Measurements from ENCODE around the gene DENND2A. TPM values are rescaled to one million over a fixed set of nuclear protein-coding genes. Genes with fewer than 3 reads are reported as not detected.
"Not testable (repeated sequence)": the region's sequence is repeated elsewhere in the genome, so short reads cannot be mapped to it uniquely, and the experiment has no call there.

The DENND2A gene
- total RNA-seq, 3 donors from 2014 or later = 6.9 to 13.1 (median 7.6) TPM

DNA sequence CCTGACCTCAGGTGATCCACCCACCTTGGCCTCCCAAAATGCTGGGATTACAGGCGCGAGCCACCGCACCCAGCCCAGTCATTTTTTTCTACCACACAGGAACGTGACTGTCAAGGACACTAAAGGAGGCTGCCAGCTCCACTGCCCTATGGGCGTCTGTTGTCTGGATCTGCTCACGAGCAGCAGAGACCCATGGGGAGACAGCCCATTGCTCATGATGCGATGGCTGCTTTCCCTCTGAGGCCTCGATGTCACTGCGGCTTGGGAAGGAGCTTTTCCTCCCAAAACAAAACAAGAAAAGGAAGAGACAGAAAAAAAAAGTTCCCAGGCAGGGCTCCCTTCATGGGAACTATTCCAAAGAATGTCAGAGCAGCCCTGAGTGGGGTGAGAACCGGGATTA lies 70.5 kb downstream of the DENND2A start:
- no peak overlapping the region for H3K27ac ChIP-seq
- DNase-seq (ENCODE audit: low spot score in 2 of 2) = no peak
- TF ChIP-seq POLR2AphosphoS5 (IDR thresholded peaks at IDR 0.05) (no peak), POLR2A (IDR thresholded peaks at IDR 0.05) (no peak)
- TF ChIP-seq, protein P1, sequence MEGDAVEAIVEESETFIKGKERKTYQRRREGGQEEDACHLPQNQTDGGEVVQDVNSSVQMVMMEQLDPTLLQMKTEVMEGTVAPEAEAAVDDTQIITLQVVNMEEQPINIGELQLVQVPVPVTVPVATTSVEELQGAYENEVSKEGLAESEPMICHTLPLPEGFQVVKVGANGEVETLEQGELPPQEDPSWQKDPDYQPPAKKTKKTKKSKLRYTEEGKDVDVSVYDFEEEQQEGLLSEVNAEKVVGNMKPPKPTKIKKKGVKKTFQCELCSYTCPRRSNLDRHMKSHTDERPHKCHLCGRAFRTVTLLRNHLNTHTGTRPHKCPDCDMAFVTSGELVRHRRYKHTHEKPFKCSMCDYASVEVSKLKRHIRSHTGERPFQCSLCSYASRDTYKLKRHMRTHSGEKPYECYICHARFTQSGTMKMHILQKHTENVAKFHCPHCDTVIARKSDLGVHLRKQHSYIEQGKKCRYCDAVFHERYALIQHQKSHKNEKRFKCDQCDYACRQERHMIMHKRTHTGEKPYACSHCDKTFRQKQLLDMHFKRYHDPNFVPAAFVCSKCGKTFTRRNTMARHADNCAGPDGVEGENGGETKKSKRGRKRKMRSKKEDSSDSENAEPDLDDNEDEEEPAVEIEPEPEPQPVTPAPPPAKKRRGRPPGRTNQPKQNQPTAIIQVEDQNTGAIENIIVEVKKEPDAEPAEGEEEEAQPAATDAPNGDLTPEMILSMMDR (IDR thresholded peaks at IDR 0.05) = no peak
- no peaks in the 10 kb centered on the region for H3K9me3 ChIP-seq
- H3K4me1 ChIP-seq = no peaks in the 10 kb centered on the region
- intact Hi-C loops (cut with DNase I; ENCODE audit: low total_unique reads) = loop anchor here (5.0 kb wide), 1 partner anchor 1152 kb away; no protein-coding TSS in a partner anchor
- H3K27me3 ChIP-seq = no peaks in the 10 kb centered on the region
- no peaks in the 10 kb centered on the region for H3K36me3 ChIP-seq
- H3K4me3 ChIP-seq = no peak overlapping the region

- intact Hi-C loops (cut with DNase I; ENCODE audit: low total_unique reads) = no loop called here
- DNase-seq (ENCODE audit: low spot score in 2 of 2) = no peak
- no peaks in the 10 kb centered on the region for H3K36me3 ChIP-seq
- H3K27ac ChIP-seq = no peak overlapping the region
- H3K9me3 ChIP-seq = no peaks in the 10 kb centered on the region
- TF ChIP-seq, protein P1 (IDR thresholded peaks at IDR 0.05) = no peak
- TF ChIP-seq POLR2AphosphoS5 (IDR thresholded peaks at IDR 0.05) (no peak), POLR2A (IDR thresholded peaks at IDR 0.05) (no peak)
- H3K4me3 ChIP-seq = no peak overlapping the region
- H3K4me1 ChIP-seq = no peaks in the 10 kb centered on the region
- H3K27me3 ChIP-seq = no peaks in the 10 kb centered on the region
Observed at GRCh38 chr7:140568021-140568813, 72.4 kb downstream of the DENND2A start.

- H3K4me3 ChIP-seq; H3K4me1 ChIP-seq; intact Hi-C loops (cut with DNase I; ENCODE audit: low total_unique reads); H3K36me3 ChIP-seq; H3K27ac ChIP-seq; DNase-seq (ENCODE audit: low spot score in 2 of 2); H3K9me3 ChIP-seq; H3K27me3 ChIP-seq: not testable (repeated sequence)
Observed at GRCh38 chr7:140566186-140566585, 74.4 kb downstream of the DENND2A start.

GRCh38 chr7:140565761-140566160 lies 74.9 kb downstream of the DENND2A start:
- DNase-seq (ENCODE audit: low spot score in 2 of 2); H3K27me3 ChIP-seq; H3K4me3 ChIP-seq; H3K36me3 ChIP-seq; intact Hi-C loops (cut with DNase I; ENCODE audit: low total_unique reads); H3K9me3 ChIP-seq; H3K27ac ChIP-seq; H3K4me1 ChIP-seq: not testable (repeated sequence)

- H3K27me3 ChIP-seq = no peaks in the 10 kb centered on the region
- H3K4me1 ChIP-seq = no peaks in the 10 kb centered on the region
- H3K9me3 ChIP-seq = no peaks in the 10 kb centered on the region
- TF ChIP-seq, protein P1 (IDR thresholded peaks at IDR 0.05) = no peak
- TF ChIP-seq POLR2A (IDR thresholded peaks at IDR 0.05) (no peak), POLR2AphosphoS5 (IDR thresholded peaks at IDR 0.05) (no peak)
- no peak overlapping the region for H3K4me3 ChIP-seq
- DNase-seq (ENCODE audit: low spot score in 2 of 2) = no peak
- intact Hi-C loops (cut with DNase I; ENCODE audit: low total_unique reads) = no loop called here
- no peaks in the 10 kb centered on the region for H3K36me3 ChIP-seq
- peak overlapping the region in 1 of 2 donors; percentile 14 for H3K27ac ChIP-seq
Observed at GRCh38 chr7:140564643-140565042, 76.0 kb downstream of the DENND2A start.

DNA sequence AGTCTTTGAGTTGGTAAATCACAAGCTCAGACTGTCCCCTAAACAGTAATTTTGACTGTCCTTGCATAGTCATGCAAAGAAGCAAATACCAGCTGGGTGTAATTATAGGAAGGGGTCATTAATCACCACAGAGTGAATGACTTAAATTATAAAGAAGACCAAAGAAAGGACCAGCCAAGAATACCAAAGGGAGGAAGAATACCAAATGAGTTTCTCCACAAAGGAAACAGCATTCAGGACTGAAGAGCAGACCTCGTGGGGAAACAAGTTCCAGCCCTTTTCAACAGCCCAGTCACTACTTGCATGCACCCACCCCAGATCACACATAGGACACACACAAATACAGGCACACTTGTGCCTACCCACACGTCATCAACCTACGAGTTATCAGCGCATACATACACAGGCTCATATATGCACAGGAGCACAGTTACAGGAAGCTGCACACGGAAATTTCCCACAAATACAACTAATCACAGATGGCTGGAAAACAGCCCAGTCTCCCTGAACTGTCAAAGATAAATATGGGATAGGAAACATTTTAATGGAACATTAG lies 77.6 kb downstream of the DENND2A start:
- intact Hi-C loops (cut with DNase I; ENCODE audit: low total_unique reads) = no loop called here
- no peak for DNase-seq (ENCODE audit: low spot score in 2 of 2)
- H3K27me3 ChIP-seq = no peaks in the 10 kb centered on the region
- no peak overlapping the region for H3K27ac ChIP-seq
- no peak overlapping the region for H3K4me3 ChIP-seq
- no peaks in the 10 kb centered on the region for H3K4me1 ChIP-seq
- no peaks in the 10 kb centered on the region for H3K9me3 ChIP-seq
- no peaks in the 10 kb centered on the region for H3K36me3 ChIP-seq
- TF ChIP-seq, protein P1 (IDR thresholded peaks at IDR 0.05) = no peak
- TF ChIP-seq POLR2A (IDR thresholded peaks at IDR 0.05) (no peak), POLR2AphosphoS5 (IDR thresholded peaks at IDR 0.05) (no peak)
